ENCODE results near the gene HMGN4.

DNA sequence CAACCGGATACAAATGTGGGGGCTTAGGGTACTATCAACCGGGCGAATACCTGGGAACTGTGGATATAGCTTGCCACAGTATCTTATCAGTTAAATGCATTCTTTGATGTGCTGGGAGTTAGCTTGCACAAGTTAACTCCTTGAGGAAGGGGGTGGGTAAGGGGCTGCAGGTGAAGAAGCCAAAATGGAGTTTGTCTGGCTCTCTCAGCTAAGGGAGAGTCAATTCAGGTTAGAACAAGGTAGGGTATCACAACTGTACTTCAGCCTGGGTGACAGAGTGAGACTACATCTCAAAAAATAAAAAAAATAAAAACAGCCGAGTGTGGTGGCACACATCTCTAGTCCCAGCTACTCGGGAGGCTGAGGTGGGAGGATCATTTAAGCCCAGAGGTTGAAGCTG is 46.6 kb upstream of the HMGN4 start:
- TF ChIP-seq, protein P1, sequence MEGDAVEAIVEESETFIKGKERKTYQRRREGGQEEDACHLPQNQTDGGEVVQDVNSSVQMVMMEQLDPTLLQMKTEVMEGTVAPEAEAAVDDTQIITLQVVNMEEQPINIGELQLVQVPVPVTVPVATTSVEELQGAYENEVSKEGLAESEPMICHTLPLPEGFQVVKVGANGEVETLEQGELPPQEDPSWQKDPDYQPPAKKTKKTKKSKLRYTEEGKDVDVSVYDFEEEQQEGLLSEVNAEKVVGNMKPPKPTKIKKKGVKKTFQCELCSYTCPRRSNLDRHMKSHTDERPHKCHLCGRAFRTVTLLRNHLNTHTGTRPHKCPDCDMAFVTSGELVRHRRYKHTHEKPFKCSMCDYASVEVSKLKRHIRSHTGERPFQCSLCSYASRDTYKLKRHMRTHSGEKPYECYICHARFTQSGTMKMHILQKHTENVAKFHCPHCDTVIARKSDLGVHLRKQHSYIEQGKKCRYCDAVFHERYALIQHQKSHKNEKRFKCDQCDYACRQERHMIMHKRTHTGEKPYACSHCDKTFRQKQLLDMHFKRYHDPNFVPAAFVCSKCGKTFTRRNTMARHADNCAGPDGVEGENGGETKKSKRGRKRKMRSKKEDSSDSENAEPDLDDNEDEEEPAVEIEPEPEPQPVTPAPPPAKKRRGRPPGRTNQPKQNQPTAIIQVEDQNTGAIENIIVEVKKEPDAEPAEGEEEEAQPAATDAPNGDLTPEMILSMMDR (IDR thresholded peaks at IDR 0.05; ENCODE audit: extremely low read depth in 1 of 2, insufficient read depth in 1 of 2, low read depth in 1 of 2, low read length in 2 of 2): no peak
- TF ChIP-seq FOS (IDR thresholded peaks at IDR 0.05; ENCODE audit: borderline replicate concordance, insufficient read depth, low read length) (no peak), POLR2A (IDR thresholded peaks at IDR 0.05; ENCODE audit: low read depth, low read length) (no peak), EZH2 (IDR thresholded peaks at IDR 0.05; ENCODE audit: borderline replicate concordance, low read depth, low read length, severe bottlenecking) (no peak), POLR2AphosphoS5 (IDR thresholded peaks at IDR 0.05; ENCODE audit: insufficient read depth, low read depth, low read length) (no peak), JUN (IDR thresholded peaks at IDR 0.05; ENCODE audit: borderline replicate concordance, insufficient read depth, insufficient read length, low read depth) (no peak)
